Right cardiac atrium (tissue), 5 donors: ENCODE measurements around the gene VPS26C. TPM values are rescaled to one million over a fixed set of nuclear protein-coding genes. Genes with fewer than 3 reads are reported as not detected.

ENCODE experiments used
- ATAC-seq, 2 donors: fragments of 200-7000 bp; cut with Tn5 transposase; one replicate each; pipeline versions ENCODE4 v1.8.0 to v1.9.1; 2020; ENCODE audit warnings: moderate library complexity in 2 of 2, mild to moderate bottlenecking in 1 of 2
- DNase-seq, 3 donors: peaks; one replicate each; pipeline ENCODE4 v3.0.0-alpha.2; 2020
- H3K27ac ChIP-seq: one replicate; pipeline ENCODE4 v1.5.1; 2013; ENCODE audit warnings: mild to moderate bottlenecking, low read length, control low read depth, moderate library complexity
- H3K27me3 ChIP-seq: one replicate; pipeline ENCODE4 v1.6.1; 2013; ENCODE audit not compliant: control insufficient read depth, insufficient read depth
- H3K4me1 ChIP-seq: one replicate; pipeline ENCODE4 v1.6.1; 2013; ENCODE audit warnings: low read length; ENCODE audit not compliant: control insufficient read depth, insufficient read depth
- H3K4me3 ChIP-seq: one replicate; pipeline ENCODE4 v1.5.1; 2013; ENCODE audit warnings: low read length, control low read depth
- H3K9me3 ChIP-seq: one replicate; pipeline ENCODE4 v1.6.1; 2013; ENCODE audit warnings: low read length; ENCODE audit not compliant: control insufficient read depth
- WGBS: extraction: QIAGEN DNeasy Blood & Tissue Kit; methylation state at CpG from one replicate; pipeline ENCODE4 v1.1.7; 2013; 5-methylcytosine and 5-hydroxymethylcytosine counted together
- intact Hi-C, 4 donors: fragments of 100-400 bp; cut with DNase I; formaldehyde crosslinking; loops; one replicate each; pipeline versions ENCODE4 v1.11.0 to v1.14.0; 2022 to 2023
- polyA plus RNA-seq: library from polyadenylated mRNA; stranded (reverse); fragments of 200-250 nt; gene quantifications from one replicate; pipeline ENCODE4 v1.2.3, GENCODE V29; 2013
- total RNA-seq, 4 donors: library from RNA; stranded (reverse); fragmentation: NEBNext Ultra II Directional; extraction: Animal tissue kit (Norgen Biotek cat#: 25700); gene quantifications; one replicate each; pipeline ENCODE4 v1.2.1, GENCODE V29; 2021
- donor health status: healthy with polysubstance abuse.
- donor health status: DM: no; HTN: yes; CAD: no.
- donor health status: DM: no; HTN: no; CAD: no.
- donor health status: DM: no; HTN: yes; CAD: no; lungs with severe emphysema.
- donor health status: DM: yes; HTN: yes; CAD: no.

VPS26C gene
- total and polyA plus RNA-seq, 5 donors: 19.4 to 40.7 (median 39.5) TPM

- H3K4me3 ChIP-seq: no peak overlapping the region
- no peak for ATAC-seq
- WGBS: 89% methylated on average over 4 of the region's 4 CpGs
- DNase-seq: no peak
- H3K27me3 ChIP-seq: no peaks in the 10 kb centered on the region
- intact Hi-C loops: loop anchor here in 3 of 4 donors (5.0 to 10.0 kb wide), 3 partner anchors 100 to 290 kb away; partner anchors contain the start of gene DYRK1A (in 3 of the 3)
- H3K27ac ChIP-seq: no peak overlapping the region
- H3K9me3 ChIP-seq: no peaks in the 10 kb centered on the region
- peaks cover 2% of the 10 kb centered on the region for H3K4me1 ChIP-seq
These were observed 2.3 kb downstream of the VPS26C start for GRCh38 chr21:37264808-37265207.

- no peak for ATAC-seq
- no peak overlapping the region for H3K4me3 ChIP-seq
- H3K27me3 ChIP-seq: no peaks in the 10 kb centered on the region
- peaks cover 4% of the 10 kb centered on the region for H3K4me1 ChIP-seq
- 84% methylated on average over 6 of the region's 6 CpGs for WGBS
- peak overlapping the region; percentile 43 for H3K27ac ChIP-seq
- no peaks in the 10 kb centered on the region for H3K9me3 ChIP-seq
- peak in 1 of 3 donors; percentile 37 for DNase-seq
- intact Hi-C loops: loop anchor here in 2 of 4 donors (10.0 kb wide), 2 partner anchors 101 to 291 kb away; partner anchors contain the start of gene DYRK1A (in 1 of the 2)
These were observed 3.1 kb downstream of the VPS26C start for GRCh38 chr21:37263827-37264600.

- WGBS: 85% methylated on average over 5 of the region's 5 CpGs
- ATAC-seq: no peak
- H3K9me3 ChIP-seq: no peaks in the 10 kb centered on the region
- DNase-seq: no peak
- no peak overlapping the region for H3K4me3 ChIP-seq
- H3K27me3 ChIP-seq: no peaks in the 10 kb centered on the region
- no peak overlapping the region for H3K27ac ChIP-seq
- intact Hi-C loops: loop anchor here in 1 of 4 donors (10.0 kb wide), 1 partner anchor 105 kb away; the partner anchor contains the start of gene DYRK1A
- H3K4me1 ChIP-seq: peaks cover 4% of the 10 kb centered on the region
These were observed 7.7 kb downstream of the VPS26C start for GRCh38 chr21:37259426-37259825.

DNA sequence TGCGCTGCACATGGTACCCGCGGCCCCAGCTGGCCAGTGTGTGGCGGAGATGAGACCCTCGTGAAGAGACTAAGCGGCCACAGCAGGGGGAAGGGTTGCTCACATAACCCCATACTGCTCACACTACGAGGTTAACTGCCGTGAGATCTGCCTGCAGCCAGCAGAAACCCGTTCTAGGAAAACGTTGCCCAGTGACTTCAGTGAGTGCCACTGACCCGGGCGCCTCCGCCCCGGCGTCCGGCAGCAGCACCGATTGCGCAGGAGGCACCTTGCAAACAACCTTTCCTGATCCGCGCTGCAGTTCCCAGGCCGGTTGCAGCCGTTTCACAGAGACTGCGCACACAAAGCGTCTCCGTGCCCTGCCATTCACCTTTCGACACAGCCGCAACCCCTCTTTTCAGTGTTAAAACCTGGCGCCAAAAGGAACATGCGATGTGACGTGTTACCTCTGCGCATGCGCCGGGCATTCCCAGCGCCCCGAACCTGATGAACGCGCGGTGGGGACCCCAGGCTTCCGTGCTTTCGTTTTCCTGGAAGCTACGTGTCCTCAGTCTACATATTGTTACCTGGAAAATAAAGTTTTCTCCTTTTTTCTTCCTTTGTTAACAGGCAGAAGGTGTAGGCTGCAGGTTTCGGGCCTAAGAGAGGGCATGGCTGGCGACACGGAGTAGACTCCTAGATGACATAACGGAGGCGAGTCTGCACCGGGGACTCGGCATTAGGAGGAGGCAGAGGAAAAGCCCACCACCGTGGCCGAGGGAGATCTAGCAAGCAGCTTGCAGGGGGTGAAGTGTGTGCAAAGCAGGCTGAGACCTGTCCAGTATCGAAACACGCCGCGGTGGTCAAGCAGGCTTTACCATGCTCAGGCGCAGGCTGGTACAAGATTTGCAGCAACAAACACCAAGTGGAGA is 8.9 kb downstream of the VPS26C start:
- peaks cover 3% of the 10 kb centered on the region for H3K4me1 ChIP-seq
- no peaks in the 10 kb centered on the region for H3K27me3 ChIP-seq
- peak overlapping the region; percentile 42 for H3K27ac ChIP-seq
- no peaks in the 10 kb centered on the region for H3K9me3 ChIP-seq
- DNase-seq (peak; percentile 64 to 81 (median 76)), ATAC-seq (peak; percentile 74 to 75)
- 9% methylated on average over 55 of the region's 55 CpGs for WGBS
- peak overlapping the region; percentile 44 for H3K4me3 ChIP-seq
- intact Hi-C loops: loop anchor here in 1 of 4 donors (10.0 kb wide), 1 partner anchor 107 kb away; the partner anchor contains the start of gene DYRK1A

GRCh38 chr21:37257511-37257966 is 9.6 kb downstream of the VPS26C start:
- intact Hi-C loops: loop anchor here in 1 of 4 donors (10.0 kb wide), 1 partner anchor 107 kb away; the partner anchor contains the start of gene DYRK1A
- Histone ChIP-seq H3K4me1 (peaks cover 3% of the 10 kb centered on the region), H3K27ac (peak overlapping the region; percentile 42), H3K27me3 (no peaks in the 10 kb centered on the region), H3K9me3 (no peaks in the 10 kb centered on the region), H3K4me3 (peak overlapping the region; percentile 44)
- ATAC-seq (peak; percentile 58 to 74), DNase-seq (peak; percentile 33 to 63 (median 50))
- 4% methylated on average over 22 of the region's 22 CpGs for WGBS

- no peaks in the 10 kb centered on the region for H3K27me3 ChIP-seq
- H3K4me3 ChIP-seq: no peak overlapping the region
- H3K9me3 ChIP-seq: no peaks in the 10 kb centered on the region
- DNase-seq (no peak), ATAC-seq (no peak)
- 79% methylated on average over 6 of the region's 6 CpGs for WGBS
- peaks cover 2% of the 10 kb centered on the region for H3K4me1 ChIP-seq
- H3K27ac ChIP-seq: no peak overlapping the region
- intact Hi-C loops: loop anchor here in 1 of 4 donors (10.0 kb wide), 1 partner anchor 111 kb away; the partner anchor contains the start of gene DYRK1A
These were observed 13.1 kb downstream of the VPS26C start for GRCh38 chr21:37253991-37254390.

DNA sequence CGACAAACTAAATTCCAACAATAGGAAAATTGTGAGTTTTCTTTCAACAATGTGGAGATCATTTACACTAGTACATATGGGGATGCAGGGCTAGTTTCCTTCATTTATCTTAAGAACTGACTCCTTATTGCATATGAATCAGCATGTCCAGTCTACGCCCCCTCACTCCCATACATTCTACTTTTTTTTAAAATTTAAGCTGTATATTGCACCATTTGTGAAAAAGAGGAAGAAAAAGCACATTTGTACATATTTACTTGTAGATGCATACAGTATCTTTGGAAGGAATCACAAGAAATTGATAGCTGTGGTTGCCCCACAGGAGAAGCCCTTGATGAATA is 15.9 kb downstream of the VPS26C start:
- no peak for ATAC-seq
- no peak for DNase-seq
- 78% methylated on average over 2 of the region's 2 CpGs for WGBS
- H3K27ac ChIP-seq: no peak overlapping the region
- no peaks in the 10 kb centered on the region for H3K9me3 ChIP-seq
- intact Hi-C loops: loop anchor here in 1 of 4 donors (10.0 kb wide), 1 partner anchor 114 kb away; the partner anchor contains the start of gene DYRK1A
- H3K27me3 ChIP-seq: no peaks in the 10 kb centered on the region
- no peak overlapping the region for H3K4me3 ChIP-seq
- peaks cover 2% of the 10 kb centered on the region for H3K4me1 ChIP-seq

DNA sequence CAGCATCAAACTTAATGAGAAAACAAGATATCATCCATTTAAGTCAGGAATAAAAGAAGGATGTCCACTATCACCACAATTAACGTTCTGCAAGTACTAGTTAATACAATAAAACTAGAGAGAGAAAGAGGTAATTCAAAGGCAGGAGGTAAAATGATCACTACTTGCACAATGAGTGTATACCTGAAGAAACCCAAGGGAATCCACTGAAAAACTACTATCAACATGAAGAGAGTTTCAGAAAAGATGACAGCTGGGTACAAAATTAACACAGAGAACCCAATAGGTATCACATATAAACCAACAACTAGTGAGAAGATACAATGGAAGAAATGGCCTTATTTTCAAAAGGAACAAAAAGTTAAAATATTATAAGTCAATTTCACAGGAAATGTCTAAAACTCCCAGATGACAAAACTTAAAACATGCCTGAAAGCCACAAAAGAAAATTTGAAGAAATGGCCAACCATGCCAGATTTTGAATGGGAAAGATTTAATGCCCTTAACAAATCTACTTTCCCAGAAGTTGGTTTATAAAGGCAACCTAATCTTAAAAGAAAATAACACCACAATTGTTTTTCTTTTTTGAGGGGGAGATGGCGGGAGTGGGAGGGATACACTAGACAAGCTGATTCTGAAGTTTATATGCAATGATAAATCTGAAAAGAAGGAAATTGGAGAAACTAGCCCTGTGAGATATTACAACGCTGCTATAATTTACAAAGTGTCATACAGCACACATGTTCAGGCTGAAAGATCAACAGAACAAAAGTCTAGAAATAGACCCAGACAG is 17.8 kb downstream of the VPS26C start:
- H3K4me3 ChIP-seq: no peak overlapping the region
- peaks cover 5% of the 10 kb centered on the region for H3K4me1 ChIP-seq
- no peaks in the 10 kb centered on the region for H3K9me3 ChIP-seq
- no peak for ATAC-seq
- H3K27me3 ChIP-seq: no peaks in the 10 kb centered on the region
- intact Hi-C loops: no loop called here
- 76% methylated on average over 3 of the region's 3 CpGs for WGBS
- no peak for DNase-seq
- H3K27ac ChIP-seq: no peak overlapping the region

DNA sequence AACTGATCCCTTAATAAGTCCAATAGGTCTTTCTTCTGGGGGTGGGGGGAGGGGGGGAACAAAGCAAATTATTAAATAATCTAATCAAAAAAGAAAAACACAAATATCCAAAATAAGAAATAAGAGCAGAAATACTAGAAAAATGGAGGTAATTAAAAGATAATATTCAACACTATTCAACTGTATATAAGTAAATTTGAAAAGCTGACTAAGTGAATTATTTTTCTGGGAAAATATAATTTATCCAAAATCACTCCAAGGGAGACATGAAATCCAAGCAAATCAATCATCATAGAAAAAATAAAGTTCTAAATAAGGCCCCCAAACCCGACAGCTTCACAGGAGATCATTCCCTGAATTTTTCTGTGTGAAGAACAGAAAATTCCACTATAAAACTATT is 18.8 kb downstream of the VPS26C start:
- Histone ChIP-seq H3K9me3 (no peaks in the 10 kb centered on the region), H3K27ac (no peak overlapping the region), H3K27me3 (no peaks in the 10 kb centered on the region), H3K4me3 (no peak overlapping the region), H3K4me1 (peaks cover 11% of the 10 kb centered on the region)
- ATAC-seq (no peak), DNase-seq (no peak)
- WGBS: 93% methylated on average over 1 of the region's 1 CpG
- intact Hi-C loops: no loop called here

- no peaks in the 10 kb centered on the region for H3K9me3 ChIP-seq
- H3K27me3 ChIP-seq: no peaks in the 10 kb centered on the region
- intact Hi-C loops: no loop called here
- WGBS: 93% methylated on average over 8 of the region's 8 CpGs
- H3K27ac ChIP-seq: no peak overlapping the region
- H3K4me3 ChIP-seq: no peak overlapping the region
- DNase-seq (no peak), ATAC-seq (no peak)
- H3K4me1 ChIP-seq: peaks cover 9% of the 10 kb centered on the region
These were observed 22.0 kb downstream of the VPS26C start for GRCh38 chr21:37245151-37245550.
